ENCODE results near the gene ZDHHC12.
"Not testable (repeated sequence)": the region's sequence is repeated elsewhere in the genome, so short reads cannot be mapped to it uniquely, and the experiment has no call there.

ZDHHC12 gene

GRCh38 chr9:128712451-128713410 is 11.2 kb downstream of the ZDHHC12 start:
- in situ Hi-C loops (cut with MboI; ENCODE audit: low sequenced_read_pairs), result no loop called here

DNA sequence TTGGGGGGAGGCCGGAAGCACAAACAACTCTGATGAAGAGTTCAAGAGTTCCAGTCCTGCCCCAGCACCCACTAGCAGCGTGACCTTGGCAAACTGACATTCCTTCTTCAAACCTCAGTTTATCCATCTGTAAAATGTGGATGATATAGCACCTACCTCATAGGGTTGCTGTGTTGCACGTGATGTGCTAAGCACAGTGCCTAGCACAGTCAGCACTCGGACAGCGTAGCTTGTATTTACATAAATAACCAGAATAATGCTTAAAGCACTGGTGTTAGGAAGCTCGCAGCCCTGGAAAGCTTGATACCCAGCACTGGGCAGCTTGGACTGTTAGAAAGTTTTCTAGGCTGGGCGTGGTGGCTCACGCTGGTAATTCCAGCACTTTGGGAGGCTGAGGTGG is 16.5 kb downstream of the ZDHHC12 start:
- in situ Hi-C loops (cut with MboI; ENCODE audit: low sequenced_read_pairs), result no loop called here

DNA sequence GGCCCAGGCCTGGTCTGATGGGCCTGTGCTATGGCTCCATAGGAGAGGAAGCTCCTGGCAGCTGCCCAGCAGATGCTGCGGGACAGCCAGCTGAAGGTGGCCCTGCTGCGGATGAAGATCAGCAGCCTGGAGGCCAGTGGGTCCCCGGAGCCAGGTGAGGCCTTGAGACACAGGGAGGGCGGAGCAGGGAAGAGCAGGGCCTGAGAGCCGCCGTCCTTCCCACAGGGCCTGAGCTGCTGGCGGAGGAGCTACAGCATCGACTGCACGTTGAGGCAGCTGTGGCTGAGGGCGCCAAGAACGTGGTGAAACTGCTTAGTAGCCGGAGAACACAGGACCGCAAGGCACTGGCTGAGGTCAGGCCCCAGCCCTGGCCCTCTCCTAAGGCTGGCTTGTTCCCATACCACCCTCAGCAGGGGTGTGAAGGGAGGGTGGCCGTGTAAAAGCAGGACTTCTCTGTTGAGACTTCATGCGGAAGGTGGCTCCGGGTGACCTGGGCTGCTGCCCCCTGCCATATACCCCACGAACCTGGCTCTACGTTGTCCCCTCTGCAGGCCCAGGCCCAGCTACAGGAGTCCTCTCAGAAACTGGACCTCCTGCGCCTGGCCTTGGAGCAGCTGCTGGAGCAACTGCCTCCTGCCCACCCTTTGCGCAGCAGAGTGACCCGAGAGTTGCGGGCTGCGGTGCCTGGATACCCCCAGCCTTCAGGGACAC is 17.1 kb downstream of the ZDHHC12 start:
- in situ Hi-C loops (cut with MboI; ENCODE audit: low sequenced_read_pairs), result no loop called here

DNA sequence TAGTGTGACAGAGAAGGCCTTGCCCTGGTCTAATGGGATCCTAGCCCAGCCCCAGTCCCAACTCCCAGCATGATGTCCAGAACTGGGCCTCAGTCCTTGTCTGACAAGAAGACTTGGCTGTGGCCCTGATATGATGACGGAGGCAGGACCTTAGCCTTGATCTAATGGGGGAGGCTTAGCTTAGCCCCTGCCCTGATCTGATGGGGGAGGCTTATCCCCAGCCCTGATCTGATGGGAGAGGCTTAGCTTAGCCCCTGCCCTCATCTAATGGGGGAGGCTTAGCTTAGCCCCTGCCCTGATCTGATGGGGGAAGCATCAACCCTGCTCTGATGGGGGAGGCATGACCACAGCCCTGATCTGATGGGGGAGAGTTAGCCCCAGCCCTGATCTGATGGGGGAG is 17.9 kb downstream of the ZDHHC12 start:
- in situ Hi-C loops (cut with MboI; ENCODE audit: low sequenced_read_pairs), result no loop called here

GRCh38 chr9:128705051-128705965 is 18.6 kb downstream of the ZDHHC12 start:
- in situ Hi-C loops (cut with MboI; ENCODE audit: low sequenced_read_pairs), result no loop called here

- in situ Hi-C loops (cut with MboI; ENCODE audit: low sequenced_read_pairs), result no loop called here
Observed at GRCh38 chr9:128704356-128704670, 19.6 kb downstream of the ZDHHC12 start.

DNA sequence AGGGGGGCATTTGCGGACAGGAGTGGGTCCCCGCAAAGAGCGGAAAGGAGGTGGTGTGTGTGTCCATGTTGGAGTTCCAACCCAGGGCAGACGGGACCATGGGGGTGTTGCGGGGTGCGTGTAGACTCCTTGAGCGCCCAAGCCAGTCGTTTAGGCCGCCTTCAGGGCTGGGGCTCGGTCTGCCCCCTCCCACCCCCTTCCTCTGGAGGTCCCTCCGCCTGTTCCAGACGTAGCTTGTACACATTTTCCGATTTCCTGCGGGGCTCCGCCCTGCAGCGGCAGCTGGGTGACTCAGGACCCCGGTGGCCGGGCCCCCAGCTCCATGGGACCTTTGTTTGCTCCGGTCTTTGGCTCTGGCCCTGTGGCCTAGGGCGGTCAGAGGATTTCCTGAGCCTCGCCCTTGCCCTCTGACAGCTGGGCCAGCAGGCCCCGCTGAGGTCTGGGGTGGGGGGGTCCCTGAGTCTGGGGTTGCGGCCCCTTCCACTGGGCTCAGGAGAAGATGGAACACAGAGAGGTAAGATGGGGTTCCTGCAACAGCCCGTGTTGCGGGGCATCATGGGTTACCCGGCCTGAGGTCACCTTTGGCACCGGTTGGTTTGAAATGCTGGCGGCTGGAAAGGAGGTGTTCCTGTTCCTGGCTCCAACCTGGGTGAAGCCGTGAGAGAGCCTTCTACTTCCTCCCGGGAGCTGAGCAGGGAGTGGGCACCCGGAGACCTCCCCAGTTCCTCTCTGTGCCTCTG is 20.1 kb downstream of the ZDHHC12 start:
- in situ Hi-C loops (cut with MboI; ENCODE audit: low sequenced_read_pairs), result no loop called here

DNA sequence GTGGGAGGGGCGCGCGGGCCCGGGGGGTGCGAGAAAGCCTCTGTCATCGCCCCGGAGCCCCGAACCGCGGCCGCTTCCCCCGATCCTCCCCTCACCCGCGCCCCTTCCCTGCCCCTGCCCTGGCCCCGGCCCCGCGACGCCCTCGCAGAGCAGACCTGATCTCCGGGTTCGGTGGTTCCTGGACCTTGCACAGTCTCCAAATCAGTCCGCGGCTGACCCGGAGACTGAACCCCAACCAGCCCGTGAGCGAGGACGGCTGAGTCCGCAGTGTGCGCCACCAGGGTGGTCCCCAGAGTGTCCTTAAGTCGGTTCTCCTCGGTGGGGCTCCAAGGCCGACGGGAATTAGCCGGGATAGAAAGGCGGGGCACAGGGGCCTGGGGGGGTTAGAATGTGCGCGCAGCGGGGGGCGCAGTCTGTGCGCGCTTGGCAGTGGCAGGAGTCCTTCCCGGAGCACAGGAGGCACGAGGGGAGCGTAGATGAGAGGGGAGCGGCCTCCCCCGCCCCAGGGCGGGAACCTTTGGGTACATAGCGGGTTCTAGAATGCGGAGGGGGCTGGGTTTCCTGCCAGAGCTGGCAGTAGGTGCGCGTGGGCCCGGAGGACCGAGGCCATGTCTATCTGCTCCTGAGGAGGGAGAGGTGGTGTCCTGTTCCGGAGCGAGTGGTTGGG is 20.8 kb downstream of the ZDHHC12 start:
- in situ Hi-C loops (cut with MboI; ENCODE audit: low sequenced_read_pairs), result no loop called here

DNA sequence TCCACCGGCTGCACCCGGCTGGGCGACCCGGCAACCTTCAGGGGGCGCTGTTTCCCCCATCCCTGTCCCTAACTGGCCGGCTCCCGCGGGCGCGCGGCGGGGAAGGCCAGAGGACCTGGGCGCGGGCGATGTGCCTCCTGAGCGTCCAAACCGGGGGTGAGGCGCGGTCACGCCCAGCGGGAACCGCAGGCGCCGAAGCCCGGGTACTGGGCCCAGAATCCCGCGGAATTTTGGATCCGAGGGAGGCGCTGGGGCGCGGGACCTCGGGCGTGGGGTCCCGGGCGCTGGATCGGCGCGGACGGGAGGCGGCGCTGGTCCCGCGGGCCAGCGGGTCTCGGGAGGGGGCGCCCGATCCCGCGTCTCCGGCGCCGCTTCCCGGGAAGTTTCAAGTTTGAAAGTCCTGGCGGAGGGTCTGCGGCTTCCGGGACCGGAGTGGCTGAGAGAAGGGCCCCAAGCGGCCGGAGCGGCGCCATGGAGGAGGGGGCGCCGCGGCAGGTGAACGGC is 21.4 kb downstream of the ZDHHC12 start, which contains the start of gene PKN3:
PKN3 (plus strand) TSS at position 59 of the 504 bp plus-strand sequence; CDS start at position 472, 413 bp downstream.
- in situ Hi-C loops (cut with MboI; ENCODE audit: low sequenced_read_pairs), result no loop called here

DNA sequence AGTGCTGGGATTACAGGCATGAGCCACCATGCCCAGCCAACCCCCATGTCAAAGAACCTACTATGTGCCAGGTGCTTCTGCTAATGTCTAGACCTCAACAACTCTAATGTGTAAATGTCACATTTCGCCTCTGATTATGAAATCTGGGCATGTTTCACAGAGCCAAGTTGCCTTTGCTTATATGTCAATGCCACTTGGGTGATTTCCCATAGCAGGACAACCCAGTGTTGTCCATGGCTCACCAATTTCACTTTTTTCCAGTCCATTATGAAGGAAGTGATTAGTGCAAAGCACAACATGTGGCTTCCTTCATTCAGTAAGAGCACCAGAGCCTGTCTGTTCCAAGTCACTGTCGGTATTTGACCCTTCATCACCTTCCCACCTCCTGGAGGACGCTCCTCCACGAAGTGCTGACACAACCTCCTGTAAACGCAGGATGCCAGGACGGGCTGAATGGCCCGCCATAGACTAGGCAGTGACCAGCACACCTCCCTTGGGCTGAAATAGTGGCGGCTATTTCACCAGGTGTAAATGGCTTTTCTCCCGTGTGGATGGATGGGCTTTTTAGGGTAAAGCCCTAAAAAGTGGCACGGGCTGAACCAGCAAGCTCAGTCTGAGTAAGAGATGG is 22.6 kb downstream of the ZDHHC12 start:
- in situ Hi-C loops (cut with MboI; ENCODE audit: low sequenced_read_pairs), result no loop called here

- in situ Hi-C loops (cut with MboI; ENCODE audit: low sequenced_read_pairs), result not testable (repeated sequence)
Observed at GRCh38 chr9:128699096-128699795, 24.7 kb downstream of the ZDHHC12 start.

- in situ Hi-C loops (cut with MboI; ENCODE audit: low sequenced_read_pairs), result no loop called here
Observed at GRCh38 chr9:128696923-128697707, 26.8 kb downstream of the ZDHHC12 start.

DNA sequence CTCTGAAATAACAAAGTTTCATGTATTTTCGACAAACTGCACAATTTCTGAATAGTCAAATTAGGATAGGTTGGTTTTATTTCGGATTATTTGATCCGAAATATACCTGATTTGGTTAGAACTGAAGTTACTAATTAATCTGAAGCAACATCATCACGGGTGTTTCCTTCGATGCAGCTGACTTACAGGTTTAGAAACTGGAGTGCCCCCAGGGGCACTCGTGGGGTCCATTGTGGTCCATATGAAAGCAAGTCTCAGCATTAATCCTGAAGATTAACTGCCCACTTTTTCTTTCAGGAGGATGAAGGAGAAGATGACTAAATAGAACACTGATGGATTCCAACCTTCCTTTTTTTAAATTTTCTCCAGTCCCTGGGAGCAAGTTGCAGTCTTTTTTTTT is 29.6 kb downstream of the ZDHHC12 start:
- in situ Hi-C loops (cut with MboI; ENCODE audit: low sequenced_read_pairs), result no loop called here

- in situ Hi-C loops (cut with MboI; ENCODE audit: low sequenced_read_pairs), result not testable (repeated sequence)
Observed at GRCh38 chr9:128693738-128694137, 30.2 kb downstream of the ZDHHC12 start.

GRCh38 chr9:128690684-128691034 is 33.3 kb downstream of the ZDHHC12 start:
- in situ Hi-C loops (cut with MboI; ENCODE audit: low sequenced_read_pairs), result no loop called here

- in situ Hi-C loops (cut with MboI; ENCODE audit: low sequenced_read_pairs), result no loop called here
Observed at GRCh38 chr9:128689820-128690683, 33.9 kb downstream of the ZDHHC12 start.

- in situ Hi-C loops (cut with MboI; ENCODE audit: low sequenced_read_pairs), result no loop called here
Observed at GRCh38 chr9:128689293-128689774, 34.6 kb downstream of the ZDHHC12 start.
